ENCODE results near the gene UBQLN1. TPM values are rescaled to one million over a fixed set of nuclear protein-coding genes. Genes with fewer than 3 reads are reported as not detected.
A peak's percentile ranks its signal among the peaks of the same experiment; 100 is the strongest.

Gene UBQLN1
- total and polyA plus RNA-seq, 2 donors (not counting 1 experiment from before 2014, with no cell fraction given) = 49.8 to 101 TPM

DNA sequence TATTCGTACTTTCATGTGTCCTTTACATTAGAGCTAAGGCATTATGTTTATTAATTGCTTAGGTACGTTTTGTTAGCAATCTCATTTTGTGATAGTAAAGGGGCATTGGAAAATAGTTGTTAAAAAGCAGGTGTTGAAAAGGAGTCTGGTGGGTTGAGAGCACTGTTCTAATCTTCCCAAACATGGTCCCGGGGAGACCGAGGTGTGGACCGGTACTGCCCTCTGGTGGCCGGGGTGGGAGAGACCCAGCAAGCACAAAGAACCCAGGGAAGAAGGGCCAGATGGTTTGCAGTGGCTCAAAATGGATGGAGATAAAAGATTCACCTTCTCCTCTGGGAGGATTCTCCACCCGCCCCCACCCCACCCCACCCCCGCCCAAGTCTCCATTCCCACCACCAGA lies 58.7 kb downstream of the UBQLN1 start:
- WGBS (ENCODE audit: insufficient coverage) = 35% methylated on average over 5 of the region's 8 CpGs
- H3K27me3 ChIP-seq (replicated peaks in 1 of 4; ENCODE audit: control extremely low read depth in 1 of 4, control insufficient read depth in 3 of 4, insufficient read depth in 4 of 4, low read length in 3 of 4) = no peaks in the 10 kb centered on the region
- DNase-seq (peak; percentile 72), ATAC-seq (ENCODE audit: low read depth) (peak; percentile 88)
- peaks cover 0 to 2% (median 0%) of the 10 kb centered on the region in 3 donors for H3K9me3 ChIP-seq (ENCODE audit: control extremely low read depth in 1 of 3, control insufficient read depth in 2 of 3, insufficient read depth in 1 of 3, low read length in 2 of 3)
- H3K4me1 ChIP-seq (ENCODE audit: control insufficient read depth in 2 of 2, insufficient read depth in 2 of 2, low read length in 2 of 2) = no peaks in the 10 kb centered on the region
- H3K27me3 Mint-ChIP-seq = no peaks in the 10 kb centered on the region
- no peaks in the 10 kb centered on the region for H3K9me3 Mint-ChIP-seq (ENCODE audit: insufficient read depth)
- intact Hi-C loops (cut with micrococcal nuclease) = loop anchor here (1.0 to 2.0 kb wide), 3 partner anchors 28 to 66 kb away; no protein-coding TSS in a partner anchor
- H3K4me2 ChIP-seq (replicated peaks; ENCODE audit: low read depth, low read length, poor library complexity, severe bottlenecking) = no peak overlapping the region
- POLR2A ChIA-PET = interaction anchor here (0.6 to 0.9 kb wide), 2 partner anchors 18 to 28 kb away, joined by 3 to 7 read pairs; no protein-coding TSS in a partner anchor
- peaks cover 12 to 23% of the 10 kb centered on the region in 2 experiments for H3K36me3 ChIP-seq (replicated peaks in 1 of 2; ENCODE audit: control extremely low read depth in 1 of 2, control insufficient read depth in 1 of 2, extremely low read depth in 1 of 2, insufficient read depth in 2 of 2, low read length in 1 of 2)
- H3K4me1 Mint-ChIP-seq = peaks cover 5% of the 10 kb centered on the region
- CTCF ChIA-PET = interaction anchor here (0.8 to 7.2 kb wide), 15 partner anchors 10 to 315 kb away, joined by 3 to 78 read pairs (median 5); partner anchors contain the start of genes IDNK and UBQLN1
- TF ChIP-seq EZH2 (IDR thresholded peaks at IDR 0.05; ENCODE audit: borderline replicate concordance, insufficient read depth, low read depth, low read length, poor library complexity, severe bottlenecking) = no peak
- TF ChIP-seq CTCF (IDR thresholded peaks at IDR 0.05) = peak; percentile 76
- H3K27ac ChIP-seq (ENCODE audit: low read length in 2 of 2) = no peak overlapping the region
- no peaks in the 10 kb centered on the region for H3K79me2 ChIP-seq (ENCODE audit: control insufficient read depth, insufficient read depth, low read length)
- H2AFZ ChIP-seq (ENCODE audit: insufficient read depth, low read depth, low read length, poor library complexity, severe bottlenecking) = no peak overlapping the region
- H3K4me3 Mint-ChIP-seq = no peak overlapping the region
- no peak overlapping the region for H3K4me3 ChIP-seq (ENCODE audit: control extremely low read depth in 1 of 5, extremely low read depth in 1 of 5, insufficient read depth in 1 of 5, low read depth in 2 of 5, low read length in 4 of 5)
- no peak overlapping the region for H3K27ac Mint-ChIP-seq
- H3K9ac ChIP-seq (ENCODE audit: low read length) = no peak overlapping the region
- no peaks in the 10 kb centered on the region for H4K20me1 ChIP-seq (ENCODE audit: control insufficient read depth, insufficient read depth, low read length, poor library complexity, severe bottlenecking)

DNA sequence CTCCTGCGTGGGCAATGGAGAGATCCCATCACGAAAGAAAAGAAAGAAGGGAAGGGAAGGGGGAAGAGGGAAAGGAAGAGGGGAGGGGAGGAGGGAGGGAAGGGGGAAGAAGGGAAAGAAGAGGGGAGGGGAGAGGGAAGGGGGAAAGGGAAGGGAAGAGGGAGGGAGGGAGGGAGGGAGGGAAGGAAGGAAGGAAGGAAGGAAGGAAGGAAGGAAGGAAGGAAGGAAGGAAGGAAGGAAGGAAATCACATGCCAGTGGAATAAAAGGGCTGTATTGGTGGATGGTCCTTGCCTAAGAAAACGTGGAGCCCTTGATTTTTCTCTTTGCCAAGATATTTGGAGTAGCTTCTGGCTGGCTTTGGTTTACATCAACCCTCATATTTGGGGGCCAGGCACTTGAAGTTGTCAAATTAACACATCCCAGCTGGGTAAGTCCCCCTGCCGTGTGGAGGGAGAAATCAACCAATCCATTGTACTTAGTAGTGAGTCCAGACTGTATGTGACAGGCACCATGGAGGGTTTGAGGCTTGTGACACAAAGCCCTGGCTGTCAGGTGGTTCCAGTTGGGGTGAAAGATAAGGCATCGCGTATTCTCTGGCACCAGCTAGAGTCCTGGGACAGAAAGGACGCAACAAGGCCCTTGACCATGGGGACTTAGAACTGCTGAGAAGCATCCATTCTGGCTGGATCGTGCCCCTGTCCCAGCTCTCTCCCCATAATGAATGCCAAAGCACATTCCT lies 61.1 kb downstream of the UBQLN1 start:
- Mint-ChIP-seq H3K4me1 (peaks cover 5% of the 10 kb centered on the region), H3K4me3 (no peak overlapping the region), H3K27me3 (no peaks in the 10 kb centered on the region), H3K9me3 (ENCODE audit: insufficient read depth) (no peaks in the 10 kb centered on the region), H3K27ac (no peak overlapping the region)
- no peak overlapping the region for H3K27ac ChIP-seq (ENCODE audit: low read length in 2 of 2)
- H3K9ac ChIP-seq (ENCODE audit: low read length) = no peak overlapping the region
- no peak for DNase-seq
- CTCF ChIA-PET = interaction anchor here (1.1 to 7.2 kb wide), 3 partner anchors 10 to 26 kb away, joined by 6 to 78 read pairs (median 13); partner anchors contain the start of gene IDNK
- H3K27me3 ChIP-seq (replicated peaks in 1 of 4; ENCODE audit: control extremely low read depth in 1 of 4, control insufficient read depth in 3 of 4, insufficient read depth in 4 of 4, low read length in 3 of 4) = no peaks in the 10 kb centered on the region
- H3K4me3 ChIP-seq (ENCODE audit: control extremely low read depth in 1 of 5, extremely low read depth in 1 of 5, insufficient read depth in 1 of 5, low read depth in 2 of 5, low read length in 4 of 5) = no peak overlapping the region
- intact Hi-C loops (cut with micrococcal nuclease) = no loop called here
- ATAC-seq (ENCODE audit: low read depth) = no peak
- no peaks in the 10 kb centered on the region for H3K4me1 ChIP-seq (ENCODE audit: control insufficient read depth in 2 of 2, insufficient read depth in 2 of 2, low read length in 2 of 2)
- no peaks in the 10 kb centered on the region for H4K20me1 ChIP-seq (ENCODE audit: control insufficient read depth, insufficient read depth, low read length, poor library complexity, severe bottlenecking)
- WGBS (ENCODE audit: insufficient coverage) = 95% methylated on average over 7 of the region's 8 CpGs
- H3K9me3 ChIP-seq (ENCODE audit: control extremely low read depth in 1 of 3, control insufficient read depth in 2 of 3, insufficient read depth in 1 of 3, low read length in 2 of 3) = no peaks in the 10 kb centered on the region
- no peak overlapping the region for H2AFZ ChIP-seq (ENCODE audit: insufficient read depth, low read depth, low read length, poor library complexity, severe bottlenecking)
- no peaks in the 10 kb centered on the region for H3K79me2 ChIP-seq (ENCODE audit: control insufficient read depth, insufficient read depth, low read length)
- H3K4me2 ChIP-seq (replicated peaks; ENCODE audit: low read depth, low read length, poor library complexity, severe bottlenecking) = no peak overlapping the region
- TF ChIP-seq CTCF (IDR thresholded peaks at IDR 0.05) = no peak
- TF ChIP-seq EZH2 (IDR thresholded peaks at IDR 0.05; ENCODE audit: borderline replicate concordance, insufficient read depth, low read depth, low read length, poor library complexity, severe bottlenecking) = no peak
- POLR2A ChIA-PET = no interaction called here
- H3K36me3 ChIP-seq (replicated peaks in 1 of 2; ENCODE audit: control extremely low read depth in 1 of 2, control insufficient read depth in 1 of 2, extremely low read depth in 1 of 2, insufficient read depth in 2 of 2, low read length in 1 of 2) = peaks cover 3 to 5% of the 10 kb centered on the region in 2 experiments

Measured in B cell (primary cell).